A549 (cell line): Measurements from ENCODE around the gene ELAVL1.

Source experiments
- CTCF ChIP-seq: fragments of >200 bp; sonication (Bioruptor Twin); formaldehyde crosslinking; IDR thresholded peaks from 3 replicates; pipeline ENCODE4 v1.5.1; 2016
- GATA3 ChIP-seq: IDR thresholded peaks from 2 replicates; pipeline ENCODE4 v1.6.1; 2012; ENCODE audit warnings: borderline replicate concordance
- HDAC2 ChIP-seq: fragments of 200-600 bp; sonication (generic); IDR thresholded peaks from 2 replicates; pipeline ENCODE4 v1.6.1; 2016
- POLR2A ChIP-seq: IDR thresholded peaks from 2 replicates; pipeline ENCODE4 v1.6.1; 2012; ENCODE audit warnings: mild to moderate bottlenecking, low read length
- TF ChIP-seq, protein P1 (sequence below): fragments of 450-650 bp; IDR thresholded peaks from 2 replicates; pipeline ENCODE4 v1.6.1; 2014; ENCODE audit warnings: antibody characterized with exemption

GRCh38 chr19:8025316-8025715, 19.9 kb upstream of the ELAVL1 start:
- TF ChIP-seq POLR2A (no peak), HDAC2 (no peak), CTCF (no peak), GATA3 (no peak)
- TF ChIP-seq, protein P1, sequence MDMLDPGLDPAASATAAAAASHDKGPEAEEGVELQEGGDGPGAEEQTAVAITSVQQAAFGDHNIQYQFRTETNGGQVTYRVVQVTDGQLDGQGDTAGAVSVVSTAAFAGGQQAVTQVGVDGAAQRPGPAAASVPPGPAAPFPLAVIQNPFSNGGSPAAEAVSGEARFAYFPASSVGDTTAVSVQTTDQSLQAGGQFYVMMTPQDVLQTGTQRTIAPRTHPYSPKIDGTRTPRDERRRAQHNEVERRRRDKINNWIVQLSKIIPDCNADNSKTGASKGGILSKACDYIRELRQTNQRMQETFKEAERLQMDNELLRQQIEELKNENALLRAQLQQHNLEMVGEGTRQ = no peak
